HepG2 (cell line): ENCODE measurements around the gene CALR. TPM values are rescaled to one million over a fixed set of nuclear protein-coding genes. Genes with fewer than 3 reads are reported as not detected.
A peak's percentile ranks its signal among the peaks of the same experiment; 100 is the strongest.

ENCODE experiments used
- ATF2 ChIP-seq: sonication (generic); formaldehyde crosslinking; IDR thresholded peaks from 2 replicates; pipeline ENCODE4 v1.4.0; 2020; ENCODE audit warnings: missing genetic modification reagents
- CREBL2 ChIP-seq: sonication (generic); formaldehyde crosslinking; IDR thresholded peaks from 2 replicates; pipeline ENCODE4 v1.8.1; 2023; ENCODE audit warnings: missing genetic modification reagents, mild to moderate bottlenecking, borderline replicate concordance
- HIC2 ChIP-seq: sonication (generic); formaldehyde crosslinking; IDR thresholded peaks from 2 replicates; pipeline ENCODE4 v1.9.0; 2022; ENCODE audit warnings: low read depth, missing genetic modification reagents
- HNRNPK ChIP-seq: fragments of 200-400 bp; formaldehyde crosslinking; IDR thresholded peaks from 2 replicates; pipeline ENCODE4 v1.6.1; 2018; ENCODE audit warnings: low read length, low read depth, moderate library complexity, mild to moderate bottlenecking; ENCODE audit not compliant: poor library complexity, severe bottlenecking
- KDM6A ChIP-seq: IDR thresholded peaks from 2 replicates; pipeline ENCODE4 v1.6.1; 2016; ENCODE audit warnings: low read depth
- NKX3-1 ChIP-seq: sonication (generic); formaldehyde crosslinking; IDR thresholded peaks from 2 replicates; pipeline ENCODE4 v1.5.0; 2020; ENCODE audit warnings: missing genetic modification reagents
- SIX1 ChIP-seq: sonication (generic); formaldehyde crosslinking; IDR thresholded peaks from 2 replicates; pipeline ENCODE4 v1.4.0; 2020; ENCODE audit warnings: missing genetic modification reagents, borderline replicate concordance
- SMAD9 ChIP-seq: sonication (generic); formaldehyde crosslinking; IDR thresholded peaks from 2 replicates; pipeline ENCODE4 v1.5.1; 2020; ENCODE audit warnings: mild to moderate bottlenecking, missing genetic modification reagents
- SOX5 ChIP-seq: IDR thresholded peaks from 2 replicates; pipeline ENCODE4 v1.6.1; 2016; ENCODE audit warnings: borderline replicate concordance
- ZBTB26 ChIP-seq: IDR thresholded peaks from 2 replicates; pipeline ENCODE4 v1.6.1; 2016; ENCODE audit warnings: missing compliant biosample characterization, missing genetic modification reagents, borderline replicate concordance
- ZFP1 ChIP-seq: IDR thresholded peaks from 2 replicates; pipeline ENCODE4 v1.6.1; 2016
- ZKSCAN1 ChIP-seq: fragments of 150-350 bp; IDR thresholded peaks from 2 replicates; pipeline ENCODE4 v1.6.1; 2014; ENCODE audit warnings: low read length
- ZNF121 ChIP-seq: sonication (generic); formaldehyde crosslinking; IDR thresholded peaks from 2 replicates; pipeline ENCODE4 v1.5.0; 2020; ENCODE audit warnings: mild to moderate bottlenecking, missing genetic modification reagents
- ZNF180 ChIP-seq: sonication (generic); formaldehyde crosslinking; IDR thresholded peaks from 2 replicates; pipeline ENCODE4 v1.4.0; 2020; ENCODE audit warnings: low read depth, missing genetic modification reagents, borderline replicate concordance
- ZNF367 ChIP-seq: sonication (generic); formaldehyde crosslinking; IDR thresholded peaks from 2 replicates; pipeline ENCODE4 v1.4.0; 2020; ENCODE audit warnings: missing genetic modification reagents, borderline replicate concordance
- ZNF446 ChIP-seq: sonication (generic); formaldehyde crosslinking; IDR thresholded peaks from 2 replicates; pipeline ENCODE4 v1.5.0; 2020; ENCODE audit warnings: mild to moderate bottlenecking, missing genetic modification reagents
- ZNF451 ChIP-seq: sonication (generic); formaldehyde crosslinking; IDR thresholded peaks from 2 replicates; pipeline ENCODE4 v1.5.0; 2020; ENCODE audit warnings: mild to moderate bottlenecking, missing genetic modification reagents
- ZNF670 ChIP-seq: sonication (generic); formaldehyde crosslinking; IDR thresholded peaks from 2 replicates; pipeline ENCODE4 v1.8.0; 2022; ENCODE audit warnings: mild to moderate bottlenecking, missing genetic modification reagents, borderline replicate concordance
- ZNF790 ChIP-seq: sonication (generic); formaldehyde crosslinking; IDR thresholded peaks from 2 replicates; pipeline ENCODE4 v1.8.0; 2022; ENCODE audit warnings: missing genetic modification reagents, mild to moderate bottlenecking, borderline replicate concordance
- polyA plus RNA-seq, 8 experiments: library from polyadenylated mRNA; depleted of rRNA in 3 of 8; stranded (reverse) in 7 of 8; unstranded in 1 of 8; fragments of >200 nt; fragmentation: Illumina TruSeq in 4 of 8; extraction: Trizol in 4 of 8; gene quantifications; 2 replicates each; pipeline versions ENCODE4 v1.2.1 to v1.2.3, GENCODE V29; 2011 to 2016; ENCODE audit warnings: low read depth in 4 of 8, missing spikeins in 1 of 8, mixed read lengths in 1 of 8; ENCODE audit not compliant: insufficient read depth in 1 of 8
- total RNA-seq, 5 experiments: library from RNA; depleted of rRNA; stranded (reverse); fragments of >200 nt; fragmentation: Illumina TruSeq; extraction: Trizol; gene quantifications; 2 replicates each; pipeline ENCODE4 v1.2.3, GENCODE V29; 2016; ENCODE audit warnings: low read depth in 1 of 5

CALR gene
- total and polyA plus RNA-seq, 2 of the 13 experiments (the other 11 are each of a cell fraction or from before 2014, with no cell fraction given): 898 to 934 TPM

- TF ChIP-seq ZNF367 (CRISPR knock-in tag): no peak; the same call in 1 of the 2 replicates
- TF ChIP-seq KDM6A (CRISPR knock-in tag): no peak
- no peak for TF ChIP-seq ZFP1
- no peak for TF ChIP-seq SOX5 (CRISPR knock-in tag)
- TF ChIP-seq ZBTB26 (CRISPR knock-in tag): 0 out of 2 replicates have a peak, but pooled peaks have one; percentile 1
- TF ChIP-seq HNRNPK: no peak
- no peak for TF ChIP-seq ZNF790 (CRISPR knock-in tag)
- TF ChIP-seq ATF2 (CRISPR knock-in tag): no peak
- TF ChIP-seq SMAD9 (CRISPR knock-in tag): no peak
- no peak for TF ChIP-seq ZKSCAN1
- no peak for TF ChIP-seq NKX3-1 (CRISPR knock-in tag)
- no peak for TF ChIP-seq ZNF180
- no peak for TF ChIP-seq HIC2 (CRISPR knock-in tag)
- TF ChIP-seq ZNF451 (CRISPR knock-in tag): no peak
- TF ChIP-seq ZNF670 (CRISPR knock-in tag): no peak
- TF ChIP-seq SIX1: 0 out of 2 replicates have a peak, but pooled peaks have one; percentile 5
- TF ChIP-seq ZNF446: no peak
- no peak for TF ChIP-seq ZNF121
- no peak; the same call in 1 of the 2 replicates for TF ChIP-seq CREBL2
Measured at GRCh38 chr19:12938779-12939601, 581 bp downstream of the CALR start (continued).
